Measurements from ENCODE around the gene ESD. TPM values are rescaled to one million over a fixed set of nuclear protein-coding genes. Genes with fewer than 3 reads are reported as not detected.
"Not testable (repeated sequence)": the region's sequence is repeated elsewhere in the genome, so short reads cannot be mapped to it uniquely, and the experiment has no call there.

ESD gene
- total RNA-seq, 1 experiment from 2014 or later, result 164 TPM

DNA sequence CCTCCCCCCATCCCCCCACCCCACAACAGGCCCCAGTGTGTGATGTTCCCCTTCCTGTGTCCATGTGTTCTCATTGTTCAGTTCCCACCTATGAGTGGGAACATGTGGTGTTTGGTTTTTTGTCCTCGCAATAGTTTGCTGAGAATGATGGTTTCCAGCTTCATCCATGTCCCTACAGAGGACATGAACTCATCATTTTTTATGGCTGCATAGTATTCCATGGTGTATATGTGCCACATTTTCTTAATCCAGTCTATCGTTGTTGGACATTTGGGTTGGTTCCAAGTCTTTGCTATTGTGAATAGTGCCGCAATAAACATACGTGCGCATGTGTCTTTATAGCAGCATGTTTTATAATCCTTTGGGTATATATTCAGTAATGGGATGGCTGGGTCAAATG is 41.5 kb downstream of the ESD start:
- DNase-seq (ENCODE audit: low read depth, low spot score); in situ Hi-C loops (cut with HindIII; ENCODE audit: low pct_unique_long_range_greater_than_20kb, low sequenced_read_pairs): not testable (repeated sequence)

DNA sequence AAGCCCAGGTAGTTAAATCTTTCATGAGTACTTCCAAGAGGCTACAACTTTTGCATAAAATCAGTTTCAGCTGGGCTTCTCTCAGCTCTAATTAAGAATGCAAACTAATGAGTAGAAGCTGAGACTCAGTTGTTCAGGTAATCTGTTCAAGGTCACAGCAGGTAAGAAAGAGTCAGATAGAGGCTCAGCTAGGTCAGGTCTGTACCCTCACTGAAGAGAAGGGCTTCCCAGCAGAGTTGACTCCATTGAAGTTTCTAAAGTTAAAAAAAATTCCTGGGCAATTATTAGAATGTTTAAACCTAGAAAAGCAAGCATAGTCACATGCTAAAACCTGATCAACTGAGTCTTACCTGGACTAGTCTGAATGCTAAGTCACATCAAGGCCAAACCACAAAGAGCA is 42.1 kb downstream of the ESD start:
- in situ Hi-C loops (cut with HindIII; ENCODE audit: low pct_unique_long_range_greater_than_20kb, low sequenced_read_pairs), result no loop called here
- DNase-seq (ENCODE audit: low read depth, low spot score), result no peak

- DNase-seq (ENCODE audit: low read depth, low spot score), result no peak
- in situ Hi-C loops (cut with HindIII; ENCODE audit: low pct_unique_long_range_greater_than_20kb, low sequenced_read_pairs), result no loop called here
Observed at GRCh38 chr13:46753917-46754316, 43.0 kb downstream of the ESD start.

DNA sequence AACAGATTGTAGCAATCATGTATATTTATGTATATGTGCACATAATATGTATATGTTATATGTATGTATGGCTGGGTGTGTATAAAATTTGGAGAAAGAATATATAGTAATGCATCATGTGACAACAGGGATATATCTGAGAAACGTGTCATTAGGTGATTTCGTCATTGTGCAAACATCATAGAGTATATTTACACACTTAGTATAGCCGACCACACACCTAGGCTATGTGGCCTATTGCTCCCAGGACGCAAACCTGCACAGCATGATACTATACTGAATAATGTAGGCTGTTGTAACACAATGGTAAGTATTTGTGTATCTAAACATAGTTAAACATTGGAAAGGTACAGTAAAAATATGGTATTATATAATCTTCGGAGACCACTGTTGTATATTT is 43.8 kb downstream of the ESD start:
- in situ Hi-C loops (cut with HindIII; ENCODE audit: low pct_unique_long_range_greater_than_20kb, low sequenced_read_pairs), result no loop called here

GRCh38 chr13:46751811-46752635 is 44.9 kb downstream of the ESD start:
- in situ Hi-C loops (cut with HindIII; ENCODE audit: low pct_unique_long_range_greater_than_20kb, low sequenced_read_pairs), result no loop called here
- DNase-seq (ENCODE audit: low read depth, low spot score), result no peak

More for the DNA sequence above, 43.8 kb downstream of the ESD start:
- no peak for DNase-seq (ENCODE audit: low read depth, low spot score)

DNA sequence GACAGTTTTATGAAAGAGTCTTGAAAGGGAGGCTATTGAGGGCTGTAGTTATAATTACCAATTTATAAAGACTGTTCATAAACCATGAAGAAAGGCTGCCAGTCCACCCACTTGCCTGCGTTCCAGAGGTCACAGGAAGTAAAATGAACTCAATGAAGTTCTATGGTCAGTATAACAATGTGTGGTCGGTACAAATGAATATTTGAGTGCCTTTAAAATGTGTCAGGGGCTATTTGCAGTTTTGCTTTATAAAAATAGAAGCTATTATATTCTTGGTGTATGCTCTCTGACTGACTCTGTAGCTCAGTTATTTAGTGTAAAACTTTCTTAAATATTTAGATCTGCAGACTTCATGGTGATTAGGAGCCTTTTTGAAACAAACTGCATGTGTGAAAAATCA is 47.0 kb downstream of the ESD start:
- no peak for DNase-seq (ENCODE audit: low read depth, low spot score)
- in situ Hi-C loops (cut with HindIII; ENCODE audit: low pct_unique_long_range_greater_than_20kb, low sequenced_read_pairs), result no loop called here

GRCh38 chr13:46748300-46748699 is 48.7 kb downstream of the ESD start:
- no peak for DNase-seq (ENCODE audit: low read depth, low spot score)
- in situ Hi-C loops (cut with HindIII; ENCODE audit: low pct_unique_long_range_greater_than_20kb, low sequenced_read_pairs), result no loop called here

DNA sequence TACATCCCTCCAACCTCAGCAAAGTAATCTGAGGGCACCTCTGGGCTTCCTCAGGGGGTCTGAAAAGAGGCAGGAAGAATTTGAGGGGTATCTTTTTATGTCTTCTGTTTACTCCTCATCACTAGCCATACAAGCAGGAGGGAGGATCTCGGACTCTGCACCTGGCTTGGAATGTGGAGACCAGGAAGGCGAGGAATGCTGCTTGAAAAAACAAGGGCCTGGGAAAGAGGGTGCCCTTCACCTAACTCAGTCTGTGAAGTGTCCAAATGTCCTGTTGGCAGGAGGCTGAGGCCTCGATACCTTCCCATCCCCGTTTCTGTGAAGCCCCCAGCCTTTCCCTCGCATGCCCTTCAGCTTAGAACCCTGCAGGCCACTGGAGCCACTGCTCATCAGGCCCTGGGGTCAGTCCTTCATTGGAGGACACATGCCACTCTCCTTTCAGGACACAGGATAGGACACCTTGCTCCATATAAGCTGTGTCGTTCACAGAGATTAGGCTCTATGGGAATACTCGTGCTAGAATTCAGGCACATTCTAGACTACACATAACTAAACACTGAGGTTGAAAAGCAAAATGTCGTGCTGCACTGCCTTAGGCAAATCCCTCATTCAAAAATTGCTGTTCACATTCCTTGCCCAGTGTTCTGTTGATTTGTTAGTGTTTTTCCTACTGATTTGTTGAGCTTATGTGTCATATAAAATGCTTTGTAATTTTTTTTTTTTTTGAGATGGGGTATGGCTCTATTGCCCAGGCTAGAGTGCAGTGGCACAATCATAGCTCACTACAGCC is 49.7 kb downstream of the ESD start:
- in situ Hi-C loops (cut with HindIII; ENCODE audit: low pct_unique_long_range_greater_than_20kb, low sequenced_read_pairs), result no loop called here
- no peak for DNase-seq (ENCODE audit: low read depth, low spot score)

DNA sequence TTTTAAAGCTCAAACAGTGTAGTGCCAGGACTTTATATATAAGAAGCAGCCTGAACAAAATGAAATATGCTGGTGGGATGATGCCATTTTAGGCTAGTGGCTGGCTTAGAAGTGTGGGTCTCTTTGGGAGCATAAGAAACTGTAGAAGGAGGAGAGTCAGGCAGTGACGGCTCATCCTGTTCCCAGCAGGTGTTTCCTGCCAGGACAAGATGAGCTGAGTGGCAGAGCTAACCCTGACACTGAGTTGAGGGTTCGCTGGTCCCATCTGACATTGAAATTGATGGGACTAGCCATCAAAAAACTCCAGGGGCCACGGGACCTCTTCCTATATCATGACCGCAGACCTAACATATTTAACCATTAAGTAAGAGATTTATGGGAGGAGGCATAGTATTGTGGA is 51.3 kb downstream of the ESD start:
- DNase-seq (ENCODE audit: low read depth, low spot score), result no peak
- in situ Hi-C loops (cut with HindIII; ENCODE audit: low pct_unique_long_range_greater_than_20kb, low sequenced_read_pairs), result no loop called here

DNA sequence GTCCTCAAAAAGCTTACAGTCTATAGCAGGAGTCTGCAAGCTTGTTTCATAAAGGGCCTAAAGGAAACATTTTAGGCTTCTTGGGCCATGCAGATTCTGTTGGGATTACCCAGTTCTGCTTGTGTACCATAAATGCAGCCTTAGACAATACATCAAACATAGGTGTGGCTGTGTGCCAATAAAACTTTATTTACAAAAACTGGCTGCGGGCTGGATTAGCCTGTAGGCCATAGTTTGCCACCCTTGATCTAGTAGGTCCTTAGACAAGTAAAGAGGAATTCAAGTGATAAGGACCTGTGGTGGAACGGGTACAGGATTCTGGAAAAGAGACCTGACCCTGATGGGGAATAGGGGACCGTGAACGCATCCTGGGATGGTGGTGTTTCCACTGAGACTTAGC is 51.9 kb downstream of the ESD start:
- in situ Hi-C loops (cut with HindIII; ENCODE audit: low pct_unique_long_range_greater_than_20kb, low sequenced_read_pairs), result no loop called here
- no peak for DNase-seq (ENCODE audit: low read depth, low spot score)

- in situ Hi-C loops (cut with HindIII; ENCODE audit: low pct_unique_long_range_greater_than_20kb, low sequenced_read_pairs), result no loop called here
- no peak for DNase-seq (ENCODE audit: low read depth, low spot score)
Observed at GRCh38 chr13:46743191-46743590, 53.8 kb downstream of the ESD start.

DNA sequence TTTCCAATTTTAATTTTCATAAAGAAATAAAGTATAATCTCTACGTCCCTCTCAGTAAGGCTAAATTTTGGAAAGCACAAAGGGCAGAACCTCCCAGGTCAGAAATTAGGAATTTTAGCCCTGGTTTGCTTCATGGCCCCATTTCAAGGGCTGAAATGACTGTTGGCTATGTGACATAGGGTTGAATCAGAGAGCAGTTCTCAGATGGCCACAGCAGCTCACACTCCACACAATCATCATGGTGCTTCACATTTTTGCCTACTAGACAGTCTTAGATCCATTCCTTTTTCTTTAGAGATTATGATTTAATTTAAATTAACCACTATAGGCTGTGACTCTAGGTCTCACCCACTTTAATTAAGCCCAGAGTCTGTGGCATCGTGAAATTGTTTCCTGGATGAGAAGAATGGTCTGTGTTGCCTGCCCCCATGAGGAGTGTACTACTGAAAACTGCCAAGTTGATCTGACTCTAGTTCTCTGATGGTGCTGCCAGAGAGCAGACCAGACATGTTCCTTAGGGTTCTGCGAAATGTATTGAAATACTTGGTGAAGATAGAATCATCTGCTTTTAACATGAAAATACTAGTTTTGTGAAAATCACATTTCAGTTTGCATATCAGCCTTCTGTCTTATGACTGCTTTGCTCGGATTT is 57.4 kb downstream of the ESD start:
- DNase-seq (ENCODE audit: low read depth, low spot score), result no peak
- in situ Hi-C loops (cut with HindIII; ENCODE audit: low pct_unique_long_range_greater_than_20kb, low sequenced_read_pairs), result no loop called here

- in situ Hi-C loops (cut with HindIII; ENCODE audit: low pct_unique_long_range_greater_than_20kb, low sequenced_read_pairs), result no loop called here
- DNase-seq (ENCODE audit: low read depth, low spot score), result no peak
Observed at GRCh38 chr13:46738766-46739165, 58.2 kb downstream of the ESD start.

- DNase-seq (ENCODE audit: low read depth, low spot score), result no peak
- in situ Hi-C loops (cut with HindIII; ENCODE audit: low pct_unique_long_range_greater_than_20kb, low sequenced_read_pairs), result no loop called here
Observed at GRCh38 chr13:46738055-46738454, 58.9 kb downstream of the ESD start.

GRCh38 chr13:46736541-46737310 is 60.2 kb downstream of the ESD start:
- in situ Hi-C loops (cut with HindIII; ENCODE audit: low pct_unique_long_range_greater_than_20kb, low sequenced_read_pairs), result no loop called here
- DNase-seq (ENCODE audit: low read depth, low spot score), result no peak

GRCh38 chr13:46735425-46735824 is 61.5 kb downstream of the ESD start:
- no peak for DNase-seq (ENCODE audit: low read depth, low spot score)
- in situ Hi-C loops (cut with HindIII; ENCODE audit: low pct_unique_long_range_greater_than_20kb, low sequenced_read_pairs), result no loop called here

GRCh38 chr13:46731535-46731934 is 65.4 kb downstream of the ESD start:
- in situ Hi-C loops (cut with HindIII; ENCODE audit: low pct_unique_long_range_greater_than_20kb, low sequenced_read_pairs), result no loop called here
- no peak for DNase-seq (ENCODE audit: low read depth, low spot score)

GRCh38 chr13:46728777-46729176 is 68.2 kb downstream of the ESD start:
- in situ Hi-C loops (cut with HindIII; ENCODE audit: low pct_unique_long_range_greater_than_20kb, low sequenced_read_pairs), result no loop called here

More at GRCh38 chr13:46728777-46729176, 68.2 kb downstream of the ESD start:
- peak; percentile 71 for DNase-seq (ENCODE audit: low read depth, low spot score)
